ENCODE measurements around the gene CRHR1.

The CRHR1 gene

GRCh38 chr17:45867702-45868101 lies 83.6 kb downstream of the CRHR1 start:
- DNase-seq (ENCODE audit: low spot score) = no peak

- DNase-seq (ENCODE audit: low spot score) = no peak
Observed at GRCh38 chr17:45868276-45868675, 84.2 kb downstream of the CRHR1 start.

- no peak for DNase-seq (ENCODE audit: low spot score)
Observed at GRCh38 chr17:45869676-45870341, 85.7 kb downstream of the CRHR1 start.

GRCh38 chr17:45870342-45870974 lies 86.3 kb downstream of the CRHR1 start:
- DNase-seq (ENCODE audit: low spot score) = no peak

- no peak for DNase-seq (ENCODE audit: low spot score)
Observed at GRCh38 chr17:45871718-45872117, 87.6 kb downstream of the CRHR1 start.

- DNase-seq (ENCODE audit: low spot score) = no peak
Observed at GRCh38 chr17:45873728-45874127, 89.6 kb downstream of the CRHR1 start.

GRCh38 chr17:45874151-45874550 lies 90.0 kb downstream of the CRHR1 start:
- DNase-seq (ENCODE audit: low spot score) = no peak

GRCh38 chr17:45876539-45876938 lies 92.4 kb downstream of the CRHR1 start:
- DNase-seq (ENCODE audit: low spot score) = no peak

GRCh38 chr17:45877467-45877866 lies 93.3 kb downstream of the CRHR1 start:
- DNase-seq (ENCODE audit: low spot score) = no peak

- DNase-seq (ENCODE audit: low spot score) = no peak
Observed at GRCh38 chr17:45883063-45883462, 98.9 kb downstream of the CRHR1 start.
